GM10266 (cell line): ENCODE measurements around the gene MRGPRX4.

ENCODE experiments used
- DNase-seq: peaks from one replicate; pipeline ENCODE4 v3.0.0; 2012; ENCODE audit errors: extremely low spot score
- TF ChIP-seq, protein P1 (sequence below): IDR thresholded peaks from 2 replicates; pipeline ENCODE4 v1.5.1; 2012; ENCODE audit warnings: mild to moderate bottlenecking, low read depth; ENCODE audit not compliant: control insufficient read depth, insufficient read depth; ENCODE audit errors: missing control alignments

Gene MRGPRX4

DNA sequence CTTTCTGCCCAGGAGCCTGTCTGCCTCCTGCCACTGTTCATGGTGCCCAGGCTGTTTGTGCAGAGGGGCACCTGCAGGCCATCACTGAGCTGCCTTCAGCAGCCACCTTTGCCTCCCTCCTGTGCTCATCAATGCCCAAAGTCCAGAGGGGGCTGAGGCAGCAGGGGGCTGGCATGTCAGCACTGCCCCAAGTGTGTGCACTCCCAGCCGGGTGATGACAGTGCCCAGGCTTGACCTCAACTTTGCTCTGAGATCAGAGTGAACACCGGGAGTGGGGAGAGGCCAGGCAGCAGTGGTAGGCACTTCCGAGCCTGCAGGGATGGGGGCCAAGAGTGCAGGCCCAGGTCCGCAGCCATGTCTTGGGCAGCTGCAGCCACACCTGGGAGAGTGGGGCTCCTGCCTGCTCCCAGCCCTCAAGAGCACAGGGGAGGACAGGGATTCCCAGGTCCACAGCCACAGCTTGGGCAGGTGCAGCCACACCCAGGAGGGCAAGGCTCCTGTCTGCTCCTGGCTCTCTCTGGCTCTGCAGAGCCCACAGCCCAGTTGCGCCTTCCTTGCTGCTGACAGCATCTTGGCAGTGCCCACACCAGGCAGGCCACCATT, 48.7 kb downstream of the MRGPRX4 start:
- TF ChIP-seq, protein P1, sequence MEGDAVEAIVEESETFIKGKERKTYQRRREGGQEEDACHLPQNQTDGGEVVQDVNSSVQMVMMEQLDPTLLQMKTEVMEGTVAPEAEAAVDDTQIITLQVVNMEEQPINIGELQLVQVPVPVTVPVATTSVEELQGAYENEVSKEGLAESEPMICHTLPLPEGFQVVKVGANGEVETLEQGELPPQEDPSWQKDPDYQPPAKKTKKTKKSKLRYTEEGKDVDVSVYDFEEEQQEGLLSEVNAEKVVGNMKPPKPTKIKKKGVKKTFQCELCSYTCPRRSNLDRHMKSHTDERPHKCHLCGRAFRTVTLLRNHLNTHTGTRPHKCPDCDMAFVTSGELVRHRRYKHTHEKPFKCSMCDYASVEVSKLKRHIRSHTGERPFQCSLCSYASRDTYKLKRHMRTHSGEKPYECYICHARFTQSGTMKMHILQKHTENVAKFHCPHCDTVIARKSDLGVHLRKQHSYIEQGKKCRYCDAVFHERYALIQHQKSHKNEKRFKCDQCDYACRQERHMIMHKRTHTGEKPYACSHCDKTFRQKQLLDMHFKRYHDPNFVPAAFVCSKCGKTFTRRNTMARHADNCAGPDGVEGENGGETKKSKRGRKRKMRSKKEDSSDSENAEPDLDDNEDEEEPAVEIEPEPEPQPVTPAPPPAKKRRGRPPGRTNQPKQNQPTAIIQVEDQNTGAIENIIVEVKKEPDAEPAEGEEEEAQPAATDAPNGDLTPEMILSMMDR = no peak
- DNase-seq = no peak

DNA sequence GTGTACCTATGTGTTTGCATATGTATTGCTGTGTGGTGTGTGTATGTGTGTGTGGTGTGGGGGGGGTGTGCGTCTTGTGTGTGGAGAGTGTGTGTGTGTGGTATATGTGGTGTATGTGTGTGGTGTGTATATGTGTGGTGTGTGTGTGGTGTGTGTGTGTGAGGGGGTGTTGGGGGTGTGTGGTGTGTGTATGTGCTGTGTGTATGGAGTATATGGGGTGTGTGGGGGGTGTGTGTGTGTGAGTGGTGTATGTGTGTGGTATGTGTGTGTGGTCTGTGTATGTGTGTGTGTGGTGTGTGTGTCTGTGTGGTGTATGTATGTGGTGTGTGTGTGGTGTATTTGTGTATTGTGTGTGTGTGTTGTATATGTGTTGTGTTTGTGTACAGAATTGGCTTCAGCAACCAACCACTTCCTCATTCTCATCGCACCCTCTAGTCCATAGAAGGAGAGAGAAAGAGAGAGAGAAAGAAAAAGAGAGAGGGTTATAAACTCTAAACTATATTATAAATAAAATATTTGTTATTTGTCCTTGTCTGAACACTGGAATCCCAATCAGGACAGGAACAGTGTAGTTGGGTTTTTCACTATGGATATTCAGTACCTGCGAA, 50.3 kb downstream of the MRGPRX4 start:
- DNase-seq = no peak
- TF ChIP-seq, protein P1 = no peak
